GM21528 (cell line): ENCODE results near the gene ZP2.
"Not testable (repeated sequence)": the region's sequence is repeated elsewhere in the genome, so short reads cannot be mapped to it uniquely, and the experiment has no call there.

ENCODE experiments used
- ATAC-seq: cut with Tn5 transposase; IDR thresholded peaks from one replicate; pipeline ENCODE4 v1.9.1; 2021; ENCODE audit warnings: mild to moderate bottlenecking, moderate library complexity; ENCODE audit not compliant: unreplicated experiment, low FRiP score

ZP2 gene

GRCh38 chr16:21211486-21211885, at the start of gene ZP2:
Gene ZP2, minus strand, starts transcription at chr16:21211574. Its CDS starts 27 bp downstream, at chr16:21211547.
- no peak for ATAC-seq

GRCh38 chr16:21257284-21257683, 45.9 kb upstream of the ZP2 start:
- no peak for ATAC-seq

GRCh38 chr16:21256636-21257035, 45.3 kb upstream of the ZP2 start:
- ATAC-seq = no peak

- ATAC-seq = no peak
Observed at GRCh38 chr16:21253470-21253869, 42.1 kb upstream of the ZP2 start.

GRCh38 chr16:21250072-21250923, 38.9 kb upstream of the ZP2 start:
- no peak for ATAC-seq

GRCh38 chr16:21248179-21248578, 36.8 kb upstream of the ZP2 start:
- not testable (repeated sequence) for ATAC-seq

GRCh38 chr16:21244518-21245215, 33.3 kb upstream of the ZP2 start:
- ATAC-seq = no peak

- no peak for ATAC-seq
Observed at GRCh38 chr16:21242756-21243155, 31.4 kb upstream of the ZP2 start.

GRCh38 chr16:21239646-21240045, 28.3 kb upstream of the ZP2 start:
- ATAC-seq = no peak

GRCh38 chr16:21236831-21237230, 25.5 kb upstream of the ZP2 start:
- no peak for ATAC-seq

GRCh38 chr16:21235199-21235585, 23.8 kb upstream of the ZP2 start:
- no peak for ATAC-seq

GRCh38 chr16:21233521-21234150, 22.3 kb upstream of the ZP2 start, which contains the start of gene ANKS4B:
Gene ANKS4B, plus strand, starts transcription at chr16:21233699. Its CDS starts 39 bp downstream, at chr16:21233738.
- ATAC-seq = no peak

- ATAC-seq = no peak
Observed at GRCh38 chr16:21233045-21233520, 21.7 kb upstream of the ZP2 start.

- no peak for ATAC-seq
Observed at GRCh38 chr16:21228361-21228872, 17.0 kb upstream of the ZP2 start.

GRCh38 chr16:21227866-21228265, 16.5 kb upstream of the ZP2 start:
- no peak for ATAC-seq

GRCh38 chr16:21226749-21227148, 15.4 kb upstream of the ZP2 start:
- ATAC-seq = no peak

- ATAC-seq = no peak
Observed at GRCh38 chr16:21224800-21225199, 13.4 kb upstream of the ZP2 start.

GRCh38 chr16:21223787-21224186, 12.4 kb upstream of the ZP2 start:
- no peak for ATAC-seq

GRCh38 chr16:21222495-21223337, 11.3 kb upstream of the ZP2 start:
- ATAC-seq = no peak

GRCh38 chr16:21219551-21219950, 8.2 kb upstream of the ZP2 start:
- ATAC-seq = no peak
